ENCODE results near the gene LIPC. TPM values are rescaled to one million over a fixed set of nuclear protein-coding genes. Genes with fewer than 3 reads are reported as not detected.

Gene LIPC
- total RNA-seq, 1 experiment from 2014 or later: not detected

- H3K27ac ChIP-seq (ENCODE audit: low read depth, low read length, poor library complexity, severe bottlenecking): no peak overlapping the region
- no peaks in the 10 kb centered on the region for H3K4me1 ChIP-seq (ENCODE audit: insufficient read depth, low read length, poor library complexity, severe bottlenecking)
- H3K4me3 ChIP-seq (ENCODE audit: low read depth, low read length, poor library complexity, severe bottlenecking): no peak overlapping the region
- no peaks in the 10 kb centered on the region for H3K27me3 ChIP-seq (replicated peaks; ENCODE audit: insufficient read depth, low read depth, low read length, poor library complexity)
- no peaks in the 10 kb centered on the region for H3K36me3 ChIP-seq (ENCODE audit: insufficient read depth, low read length, poor library complexity, severe bottlenecking)
- H3K9me3 ChIP-seq (ENCODE audit: low read depth, low read length, poor library complexity, severe bottlenecking): no peaks in the 10 kb centered on the region
- ChIA-PET CTCF (no interaction called here), POLR2A (ENCODE audit: low non-redundant PET) (no interaction called here)
- intact Hi-C loops (cut with micrococcal nuclease; ENCODE audit: unreplicated experiment): no loop called here
- DNase-seq (ENCODE audit: low spot score): no peak
- no peak for TF ChIP-seq CTCF (conservative IDR thresholded peaks at IDR 0.05; ENCODE audit: low read depth, low read length)
- no peak for TF ChIP-seq EZH2 (IDR thresholded peaks at IDR 0.05; ENCODE audit: borderline replicate concordance, low read depth, low read length, poor library complexity, severe bottlenecking)
- no TSS peak for BruUV-seq (replicated peaks)
Observed at GRCh38 chr15:58537033-58537432, 105.2 kb downstream of the LIPC start.

- TF ChIP-seq EZH2 (IDR thresholded peaks at IDR 0.05; ENCODE audit: borderline replicate concordance, low read depth, low read length, poor library complexity, severe bottlenecking): no peak
- no peak for TF ChIP-seq CTCF (conservative IDR thresholded peaks at IDR 0.05; ENCODE audit: low read depth, low read length)
- Histone ChIP-seq H3K4me1 (ENCODE audit: insufficient read depth, low read length, poor library complexity, severe bottlenecking) (no peaks in the 10 kb centered on the region), H3K27ac (ENCODE audit: low read depth, low read length, poor library complexity, severe bottlenecking) (no peak overlapping the region), H3K36me3 (ENCODE audit: insufficient read depth, low read length, poor library complexity, severe bottlenecking) (no peaks in the 10 kb centered on the region), H3K4me3 (ENCODE audit: low read depth, low read length, poor library complexity, severe bottlenecking) (no peak overlapping the region), H3K27me3 (replicated peaks; ENCODE audit: insufficient read depth, low read depth, low read length, poor library complexity) (no peaks in the 10 kb centered on the region), H3K9me3 (ENCODE audit: low read depth, low read length, poor library complexity, severe bottlenecking) (no peaks in the 10 kb centered on the region)
- CTCF ChIA-PET: no interaction called here
- intact Hi-C loops (cut with micrococcal nuclease; ENCODE audit: unreplicated experiment): no loop called here
- no TSS peak for BruUV-seq (replicated peaks)
- POLR2A ChIA-PET (ENCODE audit: low non-redundant PET): no interaction called here
- no peak for DNase-seq (ENCODE audit: low spot score)
Observed at GRCh38 chr15:58538225-58538727, 106.5 kb downstream of the LIPC start.

GRCh38 chr15:58538901-58539300 is 107.1 kb downstream of the LIPC start:
- no peak overlapping the region for H3K4me3 ChIP-seq (ENCODE audit: low read depth, low read length, poor library complexity, severe bottlenecking)
- no peaks in the 10 kb centered on the region for H3K4me1 ChIP-seq (ENCODE audit: insufficient read depth, low read length, poor library complexity, severe bottlenecking)
- no peaks in the 10 kb centered on the region for H3K27me3 ChIP-seq (replicated peaks; ENCODE audit: insufficient read depth, low read depth, low read length, poor library complexity)
- intact Hi-C loops (cut with micrococcal nuclease; ENCODE audit: unreplicated experiment): no loop called here
- TF ChIP-seq CTCF (conservative IDR thresholded peaks at IDR 0.05; ENCODE audit: low read depth, low read length) (no peak), EZH2 (IDR thresholded peaks at IDR 0.05; ENCODE audit: borderline replicate concordance, low read depth, low read length, poor library complexity, severe bottlenecking) (no peak)
- H3K9me3 ChIP-seq (ENCODE audit: low read depth, low read length, poor library complexity, severe bottlenecking): no peaks in the 10 kb centered on the region
- ChIA-PET CTCF (no interaction called here), POLR2A (ENCODE audit: low non-redundant PET) (no interaction called here)
- no peak for DNase-seq (ENCODE audit: low spot score)
- no peaks in the 10 kb centered on the region for H3K36me3 ChIP-seq (ENCODE audit: insufficient read depth, low read length, poor library complexity, severe bottlenecking)
- no TSS peak for BruUV-seq (replicated peaks)
- H3K27ac ChIP-seq (ENCODE audit: low read depth, low read length, poor library complexity, severe bottlenecking): no peak overlapping the region

Measured in A673 (cell line).